HG02885 (cell line): ENCODE results near the gene SLC48A1.

ENCODE experiments used
- ATAC-seq: cut with Tn5 transposase; IDR thresholded peaks from one replicate; pipeline ENCODE4 v1.9.1; 2021; ENCODE audit warnings: mild to moderate bottlenecking; ENCODE audit not compliant: unreplicated experiment, poor library complexity

The SLC48A1 gene

GRCh38 chr12:47819896-47820630, 47.0 kb downstream of the SLC48A1 start, which contains the start of gene HDAC7:
Gene HDAC7 (minus strand): TSS chr12:47819903. CDS start chr12:47819785, 118 bp downstream.
- peak; percentile 48 for ATAC-seq

GRCh38 chr12:47820631-47821345, 47.8 kb downstream of the SLC48A1 start:
- ATAC-seq: no peak

- ATAC-seq: no peak
Observed at GRCh38 chr12:47821346-47821706, 48.3 kb downstream of the SLC48A1 start.

DNA sequence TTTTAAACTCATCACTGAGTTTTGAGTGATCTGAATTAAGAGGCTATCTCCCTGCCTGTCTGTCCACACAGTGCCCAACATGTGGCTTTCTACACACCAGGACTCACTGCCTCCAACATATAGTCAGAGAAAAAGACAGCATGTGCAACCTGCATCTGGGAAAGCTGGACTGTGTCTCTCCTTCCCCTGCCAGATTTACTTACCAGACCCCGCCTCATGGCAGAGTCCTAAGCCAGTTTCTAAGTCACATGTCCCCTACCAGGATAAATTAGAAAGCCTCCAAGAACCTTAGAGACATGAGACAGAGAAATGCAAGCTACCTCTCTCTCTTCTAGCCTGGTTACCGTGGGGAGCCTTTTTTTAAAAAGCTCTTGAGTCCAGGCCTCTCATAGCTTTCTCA, 49.4 kb downstream of the SLC48A1 start:
- ATAC-seq: no peak

DNA sequence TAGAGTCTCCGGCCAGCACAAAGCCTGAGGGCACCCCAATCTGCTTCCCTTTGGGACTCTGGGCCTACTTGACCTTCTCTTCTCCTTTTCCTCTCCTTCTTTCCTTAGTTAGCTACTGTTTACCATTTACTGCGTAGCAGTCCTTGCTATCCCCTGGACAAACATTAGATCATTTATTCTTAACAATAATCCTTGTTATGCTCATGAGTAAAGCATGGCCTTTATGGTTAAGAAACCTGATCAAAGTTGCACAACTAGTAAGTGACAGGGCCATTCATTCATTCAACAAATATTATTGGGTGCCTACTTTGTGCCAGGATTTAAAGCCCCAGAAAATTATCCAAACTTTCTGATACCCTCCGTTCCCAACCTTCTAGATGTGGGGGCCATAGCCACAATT, 49.8 kb downstream of the SLC48A1 start:
- no peak for ATAC-seq

DNA sequence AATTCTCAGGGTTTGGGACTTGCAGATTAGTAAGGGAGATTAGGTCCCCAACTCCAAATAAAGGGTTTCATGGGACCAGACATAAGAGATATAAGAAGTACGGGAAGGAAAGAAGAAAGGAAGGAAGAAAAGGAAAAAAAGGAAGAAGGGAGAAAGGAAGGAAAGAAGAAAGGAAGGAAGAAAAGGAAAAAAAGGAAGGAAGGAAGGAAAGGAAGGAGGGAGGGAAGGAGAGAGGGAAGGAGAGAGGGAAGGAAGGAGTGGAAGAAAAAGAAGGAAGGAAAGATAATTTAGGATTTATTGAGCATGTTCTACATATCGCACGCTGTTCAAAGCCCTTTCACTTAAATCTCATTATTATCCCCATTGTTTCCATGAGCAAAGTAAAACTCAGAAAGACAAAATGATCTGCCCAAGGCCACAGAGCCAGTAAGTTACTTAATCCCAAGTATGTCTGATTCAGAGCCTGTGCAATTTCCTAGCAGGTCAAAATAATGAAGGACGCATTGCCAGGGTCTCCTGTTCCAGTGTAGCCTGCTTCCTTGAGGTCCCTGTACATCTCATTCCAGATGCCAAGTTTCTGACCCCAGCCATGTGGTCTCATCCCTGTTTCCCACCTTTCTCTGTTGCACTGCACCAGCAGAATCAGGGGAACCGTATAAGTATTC, 50.5 kb downstream of the SLC48A1 start:
- no peak for ATAC-seq

DNA sequence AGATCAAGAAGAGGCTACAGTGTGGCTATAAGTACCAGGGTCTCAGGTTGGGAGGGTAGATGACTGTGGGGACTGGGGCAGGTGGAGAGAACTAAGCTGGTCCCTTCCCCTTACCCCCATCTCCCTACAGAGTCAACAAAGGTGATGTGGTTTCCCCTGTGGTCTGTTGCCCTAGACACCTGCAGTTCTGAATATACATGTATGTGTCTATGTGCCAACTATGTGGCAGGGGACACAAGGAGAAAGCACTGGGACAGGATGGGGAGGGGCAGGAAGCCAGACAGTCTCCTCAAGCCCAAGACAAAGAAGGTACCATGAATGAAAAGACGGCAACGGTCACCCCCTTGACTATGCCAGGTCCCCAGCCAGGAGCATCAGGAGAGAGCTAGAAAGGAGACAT, 51.2 kb downstream of the SLC48A1 start:
- no peak for ATAC-seq

GRCh38 chr12:47824635-47825034, 51.6 kb downstream of the SLC48A1 start:
- ATAC-seq: no peak

DNA sequence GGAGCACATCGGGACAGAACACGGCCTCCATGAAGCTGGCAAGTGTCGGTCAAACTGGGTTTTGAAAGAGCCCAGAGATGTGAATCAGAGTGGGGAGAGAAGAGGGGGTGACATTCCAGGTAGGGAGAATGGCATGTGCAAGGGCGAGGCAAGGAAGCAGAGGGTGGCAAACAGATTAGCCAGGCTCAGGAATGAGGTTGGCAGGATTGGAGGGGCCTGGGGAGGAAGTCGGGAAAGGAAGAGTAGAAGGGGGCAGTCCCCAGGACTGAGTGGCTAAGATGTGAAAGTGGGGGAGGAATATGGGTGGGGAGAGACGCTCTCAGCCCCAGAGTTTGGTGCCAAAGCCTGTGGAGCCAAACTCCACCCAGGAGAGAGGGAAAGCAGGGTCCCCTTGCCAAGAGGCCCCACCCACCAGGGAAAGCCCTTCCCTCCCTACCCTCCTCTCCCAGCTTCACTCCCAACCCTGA, 52.2 kb downstream of the SLC48A1 start:
- ATAC-seq: no peak

DNA sequence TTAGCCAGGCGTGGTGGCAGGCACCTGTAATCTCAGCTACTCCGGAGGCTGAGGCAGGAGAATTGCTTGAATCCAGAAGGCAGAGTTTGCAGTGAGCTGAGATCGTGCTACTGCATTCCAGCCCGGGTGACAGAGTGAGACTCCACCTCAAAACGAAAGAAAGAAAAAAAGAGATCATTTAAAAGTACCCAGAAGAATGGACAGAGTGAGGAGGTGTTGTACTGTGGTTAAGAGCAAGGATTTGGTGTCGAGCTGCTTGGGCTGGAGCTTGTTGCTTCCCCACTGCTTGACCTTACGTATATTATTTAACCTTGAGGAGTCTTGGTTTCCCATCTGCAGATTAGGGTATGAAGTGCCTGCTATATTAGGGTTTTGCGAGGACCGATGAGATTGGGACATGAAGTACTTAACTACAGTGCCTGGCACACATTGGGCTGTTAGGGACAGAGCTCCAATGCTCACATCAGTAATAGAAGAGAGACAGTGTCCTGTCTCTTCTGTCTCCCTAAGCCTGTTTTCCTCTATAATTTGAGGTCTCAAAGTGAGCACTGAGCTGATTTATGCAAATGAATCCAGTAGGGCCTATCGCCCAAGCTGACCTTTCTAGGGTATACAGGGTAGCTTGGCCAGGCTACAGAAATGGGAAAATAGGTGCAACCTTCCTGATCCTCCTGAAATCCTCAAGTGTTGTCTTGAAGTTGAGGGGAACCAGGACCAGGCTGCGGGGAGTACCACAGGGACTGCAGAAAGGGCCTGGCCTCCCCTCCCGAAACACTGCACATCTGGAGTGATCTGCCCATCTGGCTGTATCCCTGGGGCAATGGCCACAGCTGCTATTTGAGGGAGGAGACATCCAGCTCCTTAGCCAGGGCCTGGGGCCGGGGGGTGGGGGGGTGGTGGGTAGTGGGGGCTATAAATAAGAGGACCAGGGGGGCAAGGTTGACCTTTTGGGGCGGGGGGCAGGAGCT, 55.3 kb downstream of the SLC48A1 start:
- no peak for ATAC-seq

DNA sequence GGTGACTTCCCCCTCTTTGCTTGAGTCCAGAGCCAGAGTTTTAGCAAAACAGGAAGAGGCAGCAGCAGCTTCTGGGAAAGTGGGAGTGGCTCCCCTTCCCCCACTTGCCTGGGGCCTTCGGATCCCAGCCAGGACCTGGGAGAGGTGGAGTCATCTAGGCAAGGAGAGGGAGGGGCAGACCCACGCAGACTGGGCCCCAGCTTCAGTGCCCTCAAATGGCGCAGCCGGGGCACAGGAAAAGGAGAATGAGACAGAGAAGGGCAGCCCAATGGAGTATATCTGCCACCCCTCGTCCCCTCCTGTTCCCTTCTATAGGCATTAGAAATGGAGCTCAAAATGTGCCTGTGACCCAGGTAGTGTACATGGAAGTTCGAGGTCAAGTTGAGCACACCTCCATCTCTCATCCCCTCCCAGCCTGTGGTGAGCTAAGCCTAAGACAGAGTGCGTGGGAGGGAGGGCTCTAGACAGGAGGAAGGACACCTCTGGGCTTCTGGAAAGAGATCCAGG, 56.0 kb downstream of the SLC48A1 start:
- ATAC-seq: no peak

GRCh38 chr12:47829584-47829983, 56.5 kb downstream of the SLC48A1 start:
- no peak for ATAC-seq
